ENCODE results near the gene KAT14. TPM values are rescaled to one million over a fixed set of nuclear protein-coding genes. Genes with fewer than 3 reads are reported as not detected.
"Not testable (repeated sequence)": the region's sequence is repeated elsewhere in the genome, so short reads cannot be mapped to it uniquely, and the experiment has no call there.

The KAT14 gene
- total RNA-seq, 3 donors from 2014 or later, result 11.1 to 17.4 (median 14.9) TPM

DNA sequence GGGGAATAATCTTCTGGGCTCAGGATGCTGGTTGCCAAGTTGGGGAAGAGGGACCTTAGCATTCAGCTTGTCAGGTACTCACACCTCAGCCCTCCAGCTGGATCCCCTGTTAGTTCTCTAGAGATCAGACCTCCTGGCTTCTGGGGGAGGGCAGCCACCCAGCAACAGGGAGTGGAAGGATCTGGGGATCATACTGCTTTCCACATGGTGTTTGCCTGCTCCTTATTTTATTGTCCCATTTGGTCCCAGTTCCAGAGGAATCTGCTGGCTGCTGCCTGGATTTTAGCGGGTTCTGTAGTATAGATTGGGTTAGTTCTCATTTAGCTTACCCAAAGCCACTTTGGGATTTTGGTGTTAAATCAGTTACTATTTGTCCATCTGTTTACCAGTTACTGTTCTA, 29.3 kb downstream of the KAT14 start:
- Histone ChIP-seq H3K4me3 (no peak overlapping the region), H3K27me3 (no peaks in the 10 kb centered on the region), H3K9me3 (no peaks in the 10 kb centered on the region), H3K36me3 (no peaks in the 10 kb centered on the region), H3K27ac (no peak overlapping the region), H3K4me1 (no peaks in the 10 kb centered on the region)
- intact Hi-C loops (cut with DNase I; ENCODE audit: low total_unique reads), result no loop called here
- no peak for TF ChIP-seq POLR2A (IDR thresholded peaks at IDR 0.05)
- TF ChIP-seq, protein P1, sequence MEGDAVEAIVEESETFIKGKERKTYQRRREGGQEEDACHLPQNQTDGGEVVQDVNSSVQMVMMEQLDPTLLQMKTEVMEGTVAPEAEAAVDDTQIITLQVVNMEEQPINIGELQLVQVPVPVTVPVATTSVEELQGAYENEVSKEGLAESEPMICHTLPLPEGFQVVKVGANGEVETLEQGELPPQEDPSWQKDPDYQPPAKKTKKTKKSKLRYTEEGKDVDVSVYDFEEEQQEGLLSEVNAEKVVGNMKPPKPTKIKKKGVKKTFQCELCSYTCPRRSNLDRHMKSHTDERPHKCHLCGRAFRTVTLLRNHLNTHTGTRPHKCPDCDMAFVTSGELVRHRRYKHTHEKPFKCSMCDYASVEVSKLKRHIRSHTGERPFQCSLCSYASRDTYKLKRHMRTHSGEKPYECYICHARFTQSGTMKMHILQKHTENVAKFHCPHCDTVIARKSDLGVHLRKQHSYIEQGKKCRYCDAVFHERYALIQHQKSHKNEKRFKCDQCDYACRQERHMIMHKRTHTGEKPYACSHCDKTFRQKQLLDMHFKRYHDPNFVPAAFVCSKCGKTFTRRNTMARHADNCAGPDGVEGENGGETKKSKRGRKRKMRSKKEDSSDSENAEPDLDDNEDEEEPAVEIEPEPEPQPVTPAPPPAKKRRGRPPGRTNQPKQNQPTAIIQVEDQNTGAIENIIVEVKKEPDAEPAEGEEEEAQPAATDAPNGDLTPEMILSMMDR (IDR thresholded peaks at IDR 0.05), result no peak
- no peak for TF ChIP-seq POLR2AphosphoS5 (IDR thresholded peaks at IDR 0.05)
- no peak for DNase-seq (ENCODE audit: low spot score in 2 of 2)

GRCh38 chr20:18172379-18172778, 34.7 kb downstream of the KAT14 start:
- H3K27ac ChIP-seq, result no peak overlapping the region
- no peaks in the 10 kb centered on the region for H3K4me1 ChIP-seq
- no peak overlapping the region for H3K4me3 ChIP-seq
- DNase-seq (ENCODE audit: low spot score in 2 of 2), result no peak
- TF ChIP-seq POLR2AphosphoS5 (IDR thresholded peaks at IDR 0.05) (no peak), POLR2A (IDR thresholded peaks at IDR 0.05) (no peak)
- TF ChIP-seq, protein P1 (IDR thresholded peaks at IDR 0.05), result no peak
- no peaks in the 10 kb centered on the region for H3K27me3 ChIP-seq
- intact Hi-C loops (cut with DNase I; ENCODE audit: low total_unique reads), result loop anchor here (5.0 kb wide), 1 partner anchor 1370 kb away; no protein-coding TSS in a partner anchor
- no peaks in the 10 kb centered on the region for H3K36me3 ChIP-seq
- no peaks in the 10 kb centered on the region for H3K9me3 ChIP-seq

DNA sequence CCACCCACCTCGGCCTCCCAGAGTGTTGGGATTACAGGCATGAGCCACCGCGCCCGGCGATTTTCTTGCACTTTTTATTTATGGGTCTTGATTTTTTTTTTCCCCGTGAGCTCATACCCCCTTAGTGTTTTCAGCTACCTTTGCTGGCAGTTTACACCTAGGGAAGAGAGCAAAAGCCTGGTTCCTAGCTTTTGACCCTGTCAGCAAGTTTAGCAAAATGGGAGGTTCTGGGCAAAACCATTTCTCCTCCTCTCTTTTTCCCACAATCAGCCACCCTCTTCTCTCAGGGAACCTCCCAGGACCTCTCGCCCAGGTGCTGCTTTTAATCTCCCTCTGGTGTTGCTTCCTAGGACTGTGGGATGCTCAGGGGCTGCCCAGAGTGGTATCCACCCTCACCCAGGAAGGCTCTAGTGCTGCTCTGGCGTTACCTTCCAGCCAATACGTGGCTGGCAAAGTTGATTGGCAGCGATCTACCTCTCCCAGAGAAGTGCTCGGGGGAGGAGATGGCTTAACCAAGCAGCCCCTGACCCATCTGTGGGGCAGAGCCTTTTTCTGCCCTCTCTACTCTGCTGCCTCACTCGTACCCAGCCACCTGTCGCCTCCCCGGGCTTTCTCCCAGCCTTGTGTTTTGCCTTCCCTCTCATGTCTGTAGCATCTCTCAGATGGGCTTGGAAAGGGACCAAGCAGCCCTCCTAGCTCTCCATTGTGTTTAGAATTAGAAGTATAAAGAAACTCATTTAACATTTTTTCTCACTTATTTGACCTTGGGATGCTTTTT, 37.4 kb downstream of the KAT14 start:
- DNase-seq (ENCODE audit: low spot score in 2 of 2), result no peak
- no peak overlapping the region for H3K4me3 ChIP-seq
- TF ChIP-seq POLR2A (IDR thresholded peaks at IDR 0.05) (no peak), POLR2AphosphoS5 (IDR thresholded peaks at IDR 0.05) (no peak)
- TF ChIP-seq, protein P1 (IDR thresholded peaks at IDR 0.05), result no peak
- peaks cover 0 to 4% of the 10 kb centered on the region in 2 donors for H3K9me3 ChIP-seq
- H3K27me3 ChIP-seq, result no peaks in the 10 kb centered on the region
- intact Hi-C loops (cut with DNase I; ENCODE audit: low total_unique reads), result loop anchor here (5.0 kb wide), 1 partner anchor 1367 kb away; no protein-coding TSS in a partner anchor
- H3K27ac ChIP-seq, result no peak overlapping the region
- H3K36me3 ChIP-seq, result no peaks in the 10 kb centered on the region
- H3K4me1 ChIP-seq, result no peaks in the 10 kb centered on the region

DNA sequence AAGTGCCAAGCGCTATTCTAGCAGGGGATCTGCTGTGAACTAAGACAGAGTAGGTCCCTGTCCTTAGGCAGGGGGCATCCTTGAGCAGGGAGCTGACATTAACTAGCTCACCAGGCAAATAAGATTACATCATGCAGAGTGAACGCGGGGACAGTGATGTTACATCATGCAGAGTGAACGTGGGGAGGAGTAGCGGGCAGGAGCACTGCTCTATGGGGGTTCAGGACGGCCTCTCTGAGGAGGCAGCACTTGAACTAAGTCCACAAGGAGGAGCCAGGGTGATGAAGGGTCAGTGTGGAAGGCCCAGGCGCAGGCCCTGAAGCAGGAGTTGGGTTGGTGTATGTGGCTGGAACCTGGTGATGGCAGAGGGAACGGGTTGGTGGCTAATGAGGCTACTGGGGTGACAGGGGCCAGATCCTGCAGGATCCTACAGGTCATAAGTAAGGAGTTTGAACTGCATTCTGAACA, 38.7 kb downstream of the KAT14 start:
- Histone ChIP-seq H3K27me3 (no peaks in the 10 kb centered on the region), H3K9me3 (peaks cover 0 to 9% of the 10 kb centered on the region in 2 donors), H3K36me3 (no peaks in the 10 kb centered on the region), H3K4me3 (no peak overlapping the region), H3K27ac (no peak overlapping the region), H3K4me1 (no peaks in the 10 kb centered on the region)
- intact Hi-C loops (cut with DNase I; ENCODE audit: low total_unique reads), result no loop called here
- no peak for TF ChIP-seq POLR2AphosphoS5 (IDR thresholded peaks at IDR 0.05)
- no peak for TF ChIP-seq POLR2A (IDR thresholded peaks at IDR 0.05)
- TF ChIP-seq, protein P1 (IDR thresholded peaks at IDR 0.05), result no peak
- DNase-seq (ENCODE audit: low spot score in 2 of 2), result no peak

- intact Hi-C loops (cut with DNase I; ENCODE audit: low total_unique reads), result loop anchor here (5.0 kb wide), 1 partner anchor 352 kb away; no protein-coding TSS in a partner anchor
- H3K36me3 ChIP-seq; H3K4me1 ChIP-seq; H3K27ac ChIP-seq; DNase-seq (ENCODE audit: low spot score in 2 of 2); H3K27me3 ChIP-seq; H3K9me3 ChIP-seq; H3K4me3 ChIP-seq: not testable (repeated sequence)
Observed at GRCh38 chr20:18180366-18180765, 42.7 kb downstream of the KAT14 start.

All from breast epithelium (tissue), 4 donors.